Measurements from ENCODE around the gene MAP2. TPM values are rescaled to one million over a fixed set of nuclear protein-coding genes. Genes with fewer than 3 reads are reported as not detected.

The MAP2 gene
- total RNA-seq, 4 donors from 2014 or later = 5.1 to 16.6 (median 7.7) TPM

- TF ChIP-seq, protein P1, sequence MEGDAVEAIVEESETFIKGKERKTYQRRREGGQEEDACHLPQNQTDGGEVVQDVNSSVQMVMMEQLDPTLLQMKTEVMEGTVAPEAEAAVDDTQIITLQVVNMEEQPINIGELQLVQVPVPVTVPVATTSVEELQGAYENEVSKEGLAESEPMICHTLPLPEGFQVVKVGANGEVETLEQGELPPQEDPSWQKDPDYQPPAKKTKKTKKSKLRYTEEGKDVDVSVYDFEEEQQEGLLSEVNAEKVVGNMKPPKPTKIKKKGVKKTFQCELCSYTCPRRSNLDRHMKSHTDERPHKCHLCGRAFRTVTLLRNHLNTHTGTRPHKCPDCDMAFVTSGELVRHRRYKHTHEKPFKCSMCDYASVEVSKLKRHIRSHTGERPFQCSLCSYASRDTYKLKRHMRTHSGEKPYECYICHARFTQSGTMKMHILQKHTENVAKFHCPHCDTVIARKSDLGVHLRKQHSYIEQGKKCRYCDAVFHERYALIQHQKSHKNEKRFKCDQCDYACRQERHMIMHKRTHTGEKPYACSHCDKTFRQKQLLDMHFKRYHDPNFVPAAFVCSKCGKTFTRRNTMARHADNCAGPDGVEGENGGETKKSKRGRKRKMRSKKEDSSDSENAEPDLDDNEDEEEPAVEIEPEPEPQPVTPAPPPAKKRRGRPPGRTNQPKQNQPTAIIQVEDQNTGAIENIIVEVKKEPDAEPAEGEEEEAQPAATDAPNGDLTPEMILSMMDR (IDR thresholded peaks at IDR 0.05; ENCODE audit: low read depth) = no peak
These were observed 35.3 kb upstream of the MAP2 start for GRCh38 chr2:209388446-209389037.

DNA sequence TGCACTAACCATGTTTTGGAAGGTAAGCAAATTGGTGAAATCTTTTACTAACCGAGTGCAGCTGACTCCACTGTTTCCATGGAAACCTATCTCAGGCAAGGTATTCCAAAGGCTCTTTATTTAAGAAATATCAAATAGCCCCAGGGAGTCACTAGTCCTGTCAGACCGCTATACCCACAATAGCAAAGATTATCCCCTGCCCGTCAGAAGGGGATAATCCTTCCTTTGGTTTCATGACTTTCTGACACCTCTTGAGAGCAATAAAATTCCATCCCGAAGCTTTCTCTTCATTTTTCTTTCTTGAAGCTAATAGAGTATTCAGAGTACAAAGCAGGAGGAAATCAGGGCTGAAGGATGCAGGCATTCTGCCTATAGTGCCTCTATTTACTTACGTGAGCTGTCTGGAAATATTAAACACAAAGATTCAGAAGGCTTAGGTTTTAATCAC is 34.7 kb upstream of the MAP2 start:
- TF ChIP-seq, protein P1 (IDR thresholded peaks at IDR 0.05; ENCODE audit: low read depth) = no peak

DNA sequence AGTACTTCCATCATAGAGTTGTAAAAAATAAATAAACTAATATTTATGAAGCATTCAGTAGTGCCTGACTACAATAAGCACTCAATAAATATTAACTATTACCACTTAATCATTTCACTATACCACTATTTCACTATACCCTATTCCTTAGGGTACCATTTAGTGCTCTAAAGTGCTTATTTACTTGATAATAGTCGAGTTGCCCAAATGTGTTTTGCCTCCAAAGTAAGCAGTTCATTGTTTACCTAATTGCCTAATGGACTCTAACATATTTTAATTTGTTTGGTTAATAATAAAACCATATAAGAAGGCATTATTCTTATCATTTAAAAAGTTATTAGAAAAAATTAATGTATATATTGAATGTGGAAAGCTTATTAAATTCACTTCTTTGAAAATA is 33.0 kb upstream of the MAP2 start:
- TF ChIP-seq, protein P1 (IDR thresholded peaks at IDR 0.05; ENCODE audit: low read depth) = no peak

- TF ChIP-seq, protein P1 (IDR thresholded peaks at IDR 0.05; ENCODE audit: low read depth) = no peak
These were observed 32.0 kb upstream of the MAP2 start for GRCh38 chr2:209391776-209392401.

DNA sequence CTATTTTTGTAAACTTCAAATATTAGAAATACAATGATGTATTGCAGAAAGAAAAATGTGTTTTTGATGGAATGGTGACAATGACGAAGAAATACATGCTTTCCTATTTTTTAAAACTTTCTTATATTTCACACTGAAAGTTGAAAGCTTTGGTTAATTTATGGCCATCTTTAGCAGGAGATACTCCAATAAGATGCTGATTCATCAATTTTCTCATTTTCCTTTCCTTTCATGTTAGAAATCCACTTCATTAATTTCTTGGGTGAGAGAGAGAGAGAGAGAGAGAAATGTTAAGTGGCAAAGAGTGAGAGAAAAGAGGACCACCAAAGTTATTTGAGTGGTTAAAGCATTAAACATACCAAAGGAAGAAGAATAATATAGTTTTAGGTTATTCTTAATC is 28.6 kb upstream of the MAP2 start:
- TF ChIP-seq, protein P1 (IDR thresholded peaks at IDR 0.05; ENCODE audit: low read depth) = no peak

GRCh38 chr2:209395652-209396051 is 28.2 kb upstream of the MAP2 start:
- TF ChIP-seq, protein P1 (IDR thresholded peaks at IDR 0.05; ENCODE audit: low read depth) = no peak

DNA sequence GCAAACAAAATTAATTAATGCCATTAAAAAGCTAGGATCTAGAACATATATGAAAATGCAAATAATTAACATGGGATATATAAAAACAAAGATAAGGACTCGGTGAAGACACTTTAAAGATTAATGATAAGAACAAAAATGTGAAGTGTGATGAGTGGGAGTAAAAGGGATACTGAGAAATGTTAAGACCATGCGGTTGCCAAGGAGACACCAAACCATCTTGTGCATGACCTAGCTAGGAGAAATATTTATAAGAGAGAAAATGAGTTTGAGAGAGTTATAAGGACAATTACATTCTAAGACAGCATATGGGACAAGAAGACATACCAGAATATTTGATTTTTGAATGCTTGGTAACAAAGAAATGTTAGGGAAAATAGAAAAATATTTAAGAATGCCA is 25.4 kb upstream of the MAP2 start:
- TF ChIP-seq, protein P1 (IDR thresholded peaks at IDR 0.05; ENCODE audit: low read depth) = no peak

Measured in subcutaneous adipose tissue (tissue), 4 donors.